K562 (cell line): Measurements from ENCODE around the gene TMEM154. TPM values are rescaled to one million over a fixed set of nuclear protein-coding genes. Genes with fewer than 3 reads are reported as not detected.

Experiments used
- ARID1B ChIP-seq: fragments of 450-650 bp; IDR thresholded peaks from 2 replicates; pipeline ENCODE4 v1.6.1; 2016; ENCODE audit warnings: antibody characterized with exemption, mild to moderate bottlenecking, inconsistent platforms
- ATF4 ChIP-seq: fragments of 450-650 bp; formaldehyde crosslinking; IDR thresholded peaks from 2 replicates; pipeline ENCODE4 v1.4.0; 2022; ENCODE audit warnings: mild to moderate bottlenecking, moderate library complexity
- CCNT2 ChIP-seq: IDR thresholded peaks from 2 replicates; pipeline ENCODE4 v1.6.1; 2011; ENCODE audit warnings: borderline replicate concordance, low read depth, mild to moderate bottlenecking, moderate library complexity, mixed read lengths, low read length; ENCODE audit not compliant: insufficient read length; ENCODE audit errors: extremely low read depth
- CSDE1 ChIP-seq, 2 experiments: fragments of 450-650 bp; IDR thresholded peaks; 2 replicates each; pipeline ENCODE4 v1.6.1; 2016; ENCODE audit warnings: mild to moderate bottlenecking in 1 of 2
- FOXA3 ChIP-seq, 2 experiments: fragments of 450-650 bp in 1 of 2; sonication (generic) in 1 of 2; formaldehyde crosslinking; IDR thresholded peaks in 1 of 2; conservative IDR thresholded peaks in 1 of 2; 2 replicates each; pipeline versions ENCODE4 v1.4.0 to v1.8.0; 2020 to 2022; ENCODE audit warnings: mild to moderate bottlenecking in 2 of 2, missing genetic modification reagents in 1 of 2
- GTF2F1 ChIP-seq: IDR thresholded peaks from 2 replicates; pipeline ENCODE4 v1.6.1; 2011; ENCODE audit warnings: low read depth, low read length, improper control_type of control experiment
- KDM5B ChIP-seq: fragments of 200-600 bp; sonication (generic); IDR thresholded peaks from 2 replicates; pipeline ENCODE4 v1.6.1; 2012; ENCODE audit warnings: low read depth, mild to moderate bottlenecking, moderate library complexity, low read length, control low read depth, inconsistent platforms; ENCODE audit not compliant: insufficient replicate concordance
- LARP7 ChIP-seq: fragments of 450-650 bp; IDR thresholded peaks from 2 replicates; pipeline ENCODE4 v1.6.1; 2016
- MAFK ChIP-seq: IDR thresholded peaks from 2 replicates; pipeline ENCODE4 v1.6.1; 2011; ENCODE audit warnings: low read length, improper control_type of control experiment
- MCM3 ChIP-seq: fragments of 450-650 bp; IDR thresholded peaks from 2 replicates; pipeline ENCODE4 v1.6.1; 2016
- NEUROD1 ChIP-seq: fragments of 150-350 bp; IDR thresholded peaks from 2 replicates; pipeline ENCODE4 v1.6.1; 2014; ENCODE audit warnings: borderline replicate concordance, low read length, low read depth; ENCODE audit not compliant: partially characterized antibody
- PYGO2 ChIP-seq: fragments of 450-650 bp; IDR thresholded peaks from 2 replicates; pipeline ENCODE4 v1.6.1; 2016; ENCODE audit warnings: mild to moderate bottlenecking, missing genetic modification characterization, moderate library complexity, missing compliant biosample characterization
- RUNX1 ChIP-seq: sonication (generic); IDR thresholded peaks from 2 replicates; pipeline ENCODE4 v1.6.1; 2016; ENCODE audit warnings: antibody characterized with exemption, low read depth
- SMAD3 ChIP-seq: fragments of 450-650 bp; formaldehyde crosslinking; conservative IDR thresholded peaks from 2 replicates; pipeline ENCODE4 v1.4.0; 2020; ENCODE audit warnings: mild to moderate bottlenecking
- SMC3 ChIP-seq: conservative IDR thresholded peaks from 2 replicates; pipeline ENCODE4 v1.6.1; 2011; ENCODE audit warnings: low read depth, low read length, improper control_type of control experiment; ENCODE audit not compliant: insufficient read depth
- SREBF1 ChIP-seq: fragments of 150-350 bp; IDR thresholded peaks from 2 replicates; pipeline ENCODE4 v1.6.1; 2014; ENCODE audit warnings: antibody characterized with exemption, low read depth, low read length, borderline replicate concordance
- SRSF9 ChIP-seq: fragments of 200-400 bp; formaldehyde crosslinking; IDR thresholded peaks from 2 replicates; pipeline ENCODE4 v1.6.1; 2017; ENCODE audit warnings: low read depth, low read length, borderline replicate concordance
- YBX1 ChIP-seq: fragments of 450-650 bp; IDR thresholded peaks from 2 replicates; pipeline ENCODE4 v1.7.1; 2016; ENCODE audit warnings: mild to moderate bottlenecking
- ZFP1 ChIP-seq: fragments of 450-650 bp; formaldehyde crosslinking; IDR thresholded peaks from 2 replicates; pipeline ENCODE4 v1.4.0; 2020; ENCODE audit warnings: mild to moderate bottlenecking, mixed read lengths
- ZNF146 ChIP-seq: IDR thresholded peaks from one replicate; pipeline ENCODE4 v1.6.1; 2018; ENCODE audit warnings: missing compliant biosample characterization; ENCODE audit not compliant: unreplicated experiment
- ZNF165 ChIP-seq: fragments of 250-450 bp; sonication (Bioruptor Pico); IDR thresholded peaks from 2 replicates; pipeline ENCODE4 v1.4.0; 2020; ENCODE audit warnings: borderline replicate concordance
- ZNF263 ChIP-seq: sonication (generic); formaldehyde crosslinking; IDR thresholded peaks from 2 replicates; pipeline ENCODE4 v1.8.0; 2022; ENCODE audit warnings: mild to moderate bottlenecking, missing genetic modification reagents, borderline replicate concordance
- ZNF561 ChIP-seq: fragments of 450-650 bp; formaldehyde crosslinking; conservative IDR thresholded peaks from 2 replicates; pipeline ENCODE4 v1.4.0; 2020; ENCODE audit warnings: mild to moderate bottlenecking, moderate library complexity
- ZNF699 ChIP-seq: fragments of 250-450 bp; sonication (Bioruptor Pico); IDR thresholded peaks from 2 replicates; pipeline ENCODE4 v1.8.0; 2021; ENCODE audit warnings: mild to moderate bottlenecking, moderate library complexity; ENCODE audit not compliant: insufficient replicate concordance
- ZNF75A ChIP-seq: fragments of 450-650 bp; formaldehyde crosslinking; IDR thresholded peaks from 2 replicates; pipeline ENCODE4 v1.4.0; 2020; ENCODE audit warnings: mild to moderate bottlenecking
- ZNF76 ChIP-seq: fragments of 250-450 bp; sonication (Bioruptor Pico); IDR thresholded peaks from 2 replicates; pipeline ENCODE4 v1.4.0; 2020; ENCODE audit warnings: mild to moderate bottlenecking, moderate library complexity, borderline replicate concordance
- polyA plus RNA-seq, 8 experiments: library from polyadenylated mRNA; depleted of rRNA in 4 of 8; stranded (reverse) in 5 of 8; unstranded in 3 of 8; fragments of >200 nt; fragmentation: Nextera tagmentation in 2 of 8; fragmentation: Illumina TruSeq in 1 of 8; extraction: Ambion mirVana in 2 of 8; extraction: Trizol in 1 of 8; gene quantifications; 2 replicates each; pipeline versions ENCODE4 v1.2.1 to v1.2.3, GENCODE V29; 2011 to 2014; ENCODE audit warnings: inconsistent platforms in 1 of 8, missing spikeins in 1 of 8
- total RNA-seq, 7 experiments: library from RNA; depleted of rRNA in 6 of 7; stranded (reverse); fragments of >200 nt in 6 of 7; fragmentation: Illumina TruSeq in 2 of 7; extraction: Trizol in 2 of 7; gene quantifications; 2 replicates each; pipeline versions ENCODE4 v1.2.1 to v1.2.3, GENCODE V29; 2011 to 2021; ENCODE audit warnings: low replicate concordance in 1 of 7
- TF ChIP-seq, protein P1 (sequence below): fragments of 450-650 bp; IDR thresholded peaks from one replicate; pipeline ENCODE4 v1.6.1; 2018; ENCODE audit warnings: mild to moderate bottlenecking, moderate library complexity; ENCODE audit not compliant: partially characterized antibody
- TF ChIP-seq, protein P2 (sequence below): sonication (generic); formaldehyde crosslinking; IDR thresholded peaks from 2 replicates; pipeline ENCODE4 v1.8.0; 2022; ENCODE audit warnings: mild to moderate bottlenecking, low read depth, missing genetic modification reagents

TMEM154 gene
- total and polyA plus RNA-seq, 9 of the 15 experiments (the other 6 are each of a cell fraction or from before 2014, with no cell fraction given) = 0.13 to 1.8 (median 0.58) TPM

DNA sequence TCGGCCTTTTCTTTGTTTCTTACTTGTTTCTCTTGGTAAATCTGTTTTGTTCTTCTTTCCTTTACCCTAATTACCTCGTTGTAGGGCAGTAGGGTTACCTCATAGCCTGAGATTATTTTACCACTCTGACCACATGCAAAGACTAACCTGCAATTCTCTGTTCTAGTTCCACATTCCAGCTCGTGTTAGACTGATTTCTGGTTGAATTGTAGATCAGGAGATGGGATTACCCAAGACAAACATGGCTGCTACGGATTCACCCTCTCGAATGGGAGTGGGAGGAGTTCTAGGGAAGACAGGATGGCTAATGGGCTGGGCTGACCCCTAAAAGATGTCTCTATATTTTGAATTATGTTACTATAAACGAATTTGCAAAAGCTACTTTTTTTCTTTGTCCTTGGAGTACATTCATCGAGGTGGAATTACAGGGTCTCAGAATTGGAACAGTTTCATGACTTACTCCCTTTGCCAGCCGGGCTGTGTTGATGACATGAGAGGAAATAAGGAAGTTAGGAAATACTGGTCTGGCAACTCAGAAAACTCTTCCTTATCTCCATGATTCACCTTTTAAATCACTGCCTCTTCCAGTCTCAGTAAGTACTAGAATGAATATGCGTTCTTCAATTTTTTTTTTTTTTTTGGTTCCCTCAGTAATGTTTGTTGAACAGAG, 107.2 kb downstream of the TMEM154 start (continued):
- TF ChIP-seq ARID1B (peak; percentile 92), LARP7 (no peak), YBX1 (no peak), CCNT2 (peak; percentile 62), ZNF263 (CRISPR knock-in tag) (no peak), CSDE1 (IDR thresholded peaks at IDR 0.05) (no peak), ZNF75A (no peak), ZFP1 (CRISPR knock-in tag) (no peak), SMAD3 (CRISPR knock-in tag) (no peak), SREBF1 (no peak), ZNF146 (CRISPR knock-in tag) (no peak), MCM3 (no peak), NEUROD1 (no peak), SMC3 (no peak), FOXA3 (CRISPR knock-in tag; conservative IDR thresholded peaks at IDR 0.05 in 1 of 2, IDR thresholded peaks at IDR 0.05 in 1 of 2) (no peak), ATF4 (CRISPR knock-in tag) (peak; percentile 62), MAFK (no peak; the same call in 1 of the 2 replicates), SRSF9 (no peak), KDM5B (no peak), ZNF76 (CRISPR knock-in tag) (no peak), ZNF165 (no peak), GTF2F1 (no peak), PYGO2 (peak; percentile 60; the same call in 1 of the 2 replicates), ZNF561 (CRISPR knock-in tag) (no peak), RUNX1 (no peak), ZNF699 (CRISPR knock-in tag) (no peak)
- TF ChIP-seq, protein P1, sequence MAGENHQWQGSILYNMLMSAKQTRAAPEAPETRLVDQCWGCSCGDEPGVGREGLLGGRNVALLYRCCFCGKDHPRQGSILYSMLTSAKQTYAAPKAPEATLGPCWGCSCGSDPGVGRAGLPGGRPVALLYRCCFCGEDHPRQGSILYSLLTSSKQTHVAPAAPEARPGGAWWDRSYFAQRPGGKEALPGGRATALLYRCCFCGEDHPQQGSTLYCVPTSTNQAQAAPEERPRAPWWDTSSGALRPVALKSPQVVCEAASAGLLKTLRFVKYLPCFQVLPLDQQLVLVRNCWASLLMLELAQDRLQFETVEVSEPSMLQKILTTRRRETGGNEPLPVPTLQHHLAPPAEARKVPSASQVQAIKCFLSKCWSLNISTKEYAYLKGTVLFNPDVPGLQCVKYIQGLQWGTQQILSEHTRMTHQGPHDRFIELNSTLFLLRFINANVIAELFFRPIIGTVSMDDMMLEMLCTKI = no peak
- TF ChIP-seq, protein P2, sequence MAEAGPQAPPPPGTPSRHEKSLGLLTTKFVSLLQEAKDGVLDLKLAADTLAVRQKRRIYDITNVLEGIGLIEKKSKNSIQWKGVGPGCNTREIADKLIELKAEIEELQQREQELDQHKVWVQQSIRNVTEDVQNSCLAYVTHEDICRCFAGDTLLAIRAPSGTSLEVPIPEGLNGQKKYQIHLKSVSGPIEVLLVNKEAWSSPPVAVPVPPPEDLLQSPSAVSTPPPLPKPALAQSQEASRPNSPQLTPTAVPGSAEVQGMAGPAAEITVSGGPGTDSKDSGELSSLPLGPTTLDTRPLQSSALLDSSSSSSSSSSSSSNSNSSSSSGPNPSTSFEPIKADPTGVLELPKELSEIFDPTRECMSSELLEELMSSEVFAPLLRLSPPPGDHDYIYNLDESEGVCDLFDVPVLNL (CRISPR knock-in tag) = no peak
